Measurements from ENCODE around the gene TMCO4. TPM values are rescaled to one million over a fixed set of nuclear protein-coding genes. Genes with fewer than 3 reads are reported as not detected.

Gene TMCO4
- total RNA-seq, 6 experiments from 2014 or later, result 6.4 to 13.5 (median 9.8) TPM

DNA sequence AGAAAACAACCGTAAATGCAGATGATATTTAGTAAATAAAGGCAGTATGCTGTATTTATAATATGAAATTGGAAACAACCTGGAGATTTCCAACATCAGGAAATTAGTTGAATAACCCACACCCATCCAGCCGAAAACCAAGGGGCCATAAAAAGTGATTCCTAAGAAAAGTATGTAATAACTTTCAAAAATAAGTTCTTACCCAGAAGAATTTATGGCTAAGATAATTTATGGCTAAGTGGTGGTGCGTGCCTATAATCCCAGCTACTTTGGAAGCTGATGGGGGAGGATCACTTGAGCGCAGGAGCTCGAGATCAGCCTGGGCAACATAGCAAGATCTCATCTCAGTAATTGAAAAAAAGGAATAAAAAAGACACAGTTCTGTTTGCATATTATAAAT is 43.2 kb downstream of the TMCO4 start:
- H3K27me3 ChIP-seq, result no peaks in the 10 kb centered on the region
- 93% methylated on average over 5 of the region's 5 CpGs for WGBS (ENCODE audit: insufficient coverage, low coverage, low lambda C conversion rate, missing lambda C conversion rate)
- DNase-seq (no peak), ATAC-seq (no peak)
- H3K4me1 ChIP-seq, result peaks cover 0 to 17% (median 8%) of the 10 kb centered on the region in 4 donors
- no peak overlapping the region for H3K27ac ChIP-seq
- TF ChIP-seq, protein P1, sequence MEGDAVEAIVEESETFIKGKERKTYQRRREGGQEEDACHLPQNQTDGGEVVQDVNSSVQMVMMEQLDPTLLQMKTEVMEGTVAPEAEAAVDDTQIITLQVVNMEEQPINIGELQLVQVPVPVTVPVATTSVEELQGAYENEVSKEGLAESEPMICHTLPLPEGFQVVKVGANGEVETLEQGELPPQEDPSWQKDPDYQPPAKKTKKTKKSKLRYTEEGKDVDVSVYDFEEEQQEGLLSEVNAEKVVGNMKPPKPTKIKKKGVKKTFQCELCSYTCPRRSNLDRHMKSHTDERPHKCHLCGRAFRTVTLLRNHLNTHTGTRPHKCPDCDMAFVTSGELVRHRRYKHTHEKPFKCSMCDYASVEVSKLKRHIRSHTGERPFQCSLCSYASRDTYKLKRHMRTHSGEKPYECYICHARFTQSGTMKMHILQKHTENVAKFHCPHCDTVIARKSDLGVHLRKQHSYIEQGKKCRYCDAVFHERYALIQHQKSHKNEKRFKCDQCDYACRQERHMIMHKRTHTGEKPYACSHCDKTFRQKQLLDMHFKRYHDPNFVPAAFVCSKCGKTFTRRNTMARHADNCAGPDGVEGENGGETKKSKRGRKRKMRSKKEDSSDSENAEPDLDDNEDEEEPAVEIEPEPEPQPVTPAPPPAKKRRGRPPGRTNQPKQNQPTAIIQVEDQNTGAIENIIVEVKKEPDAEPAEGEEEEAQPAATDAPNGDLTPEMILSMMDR (IDR thresholded peaks at IDR 0.05), result no peak
- no peak for TF ChIP-seq POLR2A (IDR thresholded peaks at IDR 0.05)
- H3K36me3 ChIP-seq, result peaks cover 0 to 2% (median 0%) of the 10 kb centered on the region in 4 donors
- H3K4me3 ChIP-seq, result no peak overlapping the region
- no peaks in the 10 kb centered on the region for H3K9me3 ChIP-seq
- intact Hi-C loops (cut with DNase I), result no loop called here

GRCh38 chr1:19754482-19754881 is 45.2 kb downstream of the TMCO4 start:
- H3K27me3 ChIP-seq, result no peaks in the 10 kb centered on the region
- peak overlapping the region; percentile 1 to 21 (median 15) for H3K27ac ChIP-seq
- peak; percentile 53 to 61 (median 57) for DNase-seq

GRCh38 chr1:19752083-19752696 is 47.5 kb downstream of the TMCO4 start:
- Histone ChIP-seq H3K9me3 (no peaks in the 10 kb centered on the region), H3K27ac (no peak overlapping the region), H3K36me3 (peaks cover 0 to 7% (median 1%) of the 10 kb centered on the region in 4 donors), H3K4me3 (no peak overlapping the region), H3K27me3 (no peaks in the 10 kb centered on the region), H3K4me1 (peaks cover 0 to 17% (median 8%) of the 10 kb centered on the region in 4 donors)
- 96% methylated on average over 4 of the region's 9 CpGs for WGBS (ENCODE audit: insufficient coverage, low coverage, low lambda C conversion rate, missing lambda C conversion rate)
- TF ChIP-seq, protein P1 (IDR thresholded peaks at IDR 0.05), result no peak
- no peak for TF ChIP-seq POLR2A (IDR thresholded peaks at IDR 0.05)
- ATAC-seq (no peak), DNase-seq (no peak)
- intact Hi-C loops (cut with DNase I), result no loop called here

More at GRCh38 chr1:19754482-19754881, 45.2 kb downstream of the TMCO4 start:
- no peaks in the 10 kb centered on the region for H3K9me3 ChIP-seq
- ATAC-seq, result peak; percentile 86 to 94 (median 90)
- intact Hi-C loops (cut with DNase I), result no loop called here
- H3K36me3 ChIP-seq, result peaks cover 0 to 3% (median 1%) of the 10 kb centered on the region in 4 donors
- TF ChIP-seq, protein P1 (IDR thresholded peaks at IDR 0.05), result no peak
- no peak for TF ChIP-seq POLR2A (IDR thresholded peaks at IDR 0.05)
- no peak overlapping the region for H3K4me3 ChIP-seq
- peaks cover 0 to 17% (median 8%) of the 10 kb centered on the region in 4 donors for H3K4me1 ChIP-seq
- 36% methylated on average over 10 of the region's 10 CpGs for WGBS (ENCODE audit: insufficient coverage, low coverage, low lambda C conversion rate, missing lambda C conversion rate)

- 94% methylated on average over 2 of the region's 3 CpGs for WGBS (ENCODE audit: insufficient coverage, low coverage, low lambda C conversion rate, missing lambda C conversion rate)
- Histone ChIP-seq H3K36me3 (peaks cover 0 to 7% (median 3%) of the 10 kb centered on the region in 4 donors), H3K27ac (no peak overlapping the region), H3K27me3 (no peaks in the 10 kb centered on the region), H3K4me1 (peaks cover 0 to 17% (median 8%) of the 10 kb centered on the region in 4 donors), H3K4me3 (no peak overlapping the region), H3K9me3 (no peaks in the 10 kb centered on the region)
- ATAC-seq (no peak), DNase-seq (no peak)
- TF ChIP-seq, protein P1 (IDR thresholded peaks at IDR 0.05), result no peak
- TF ChIP-seq POLR2A (IDR thresholded peaks at IDR 0.05), result no peak
- intact Hi-C loops (cut with DNase I), result no loop called here
Measured at GRCh38 chr1:19750882-19751276, 48.8 kb downstream of the TMCO4 start.

All from right lobe of liver (tissue), 6 donors.